Neutrophil (primary cell): ENCODE measurements around the gene ATG7.

Experiments
- H3K27ac ChIP-seq: fragments of 200-600 bp; sonication (generic); 2 replicates; pipeline ENCODE4 v1.5.1; 2016; ENCODE audit warnings: mild to moderate bottlenecking, moderate library complexity
- H3K27me3 ChIP-seq: fragments of 200-600 bp; sonication (generic); 2 replicates; pipeline ENCODE4 v1.6.0; 2016; ENCODE audit warnings: mild to moderate bottlenecking
- H3K36me3 ChIP-seq: fragments of 200-600 bp; sonication (generic); 2 replicates; pipeline ENCODE4 v1.5.1; 2017
- H3K4me1 ChIP-seq, 2 experiments: fragments of 200-600 bp in 1 of 2; sonication (generic) in 1 of 2; 1 replicate in 1 of 2; 2 replicates in 1 of 2; pipeline versions ENCODE4 v1.5.1 to v1.6.1; 2013 to 2016; ENCODE audit warnings: low read depth in 1 of 2, low read length in 1 of 2, mild to moderate bottlenecking in 1 of 2, moderate library complexity in 1 of 2; ENCODE audit not compliant: control insufficient read depth in 1 of 2, insufficient read depth in 1 of 2
- H3K4me3 ChIP-seq, 2 experiments: fragments of 200-600 bp in 1 of 2; sonication (generic) in 1 of 2; 1 replicate in 1 of 2; 2 replicates in 1 of 2; pipeline ENCODE4 v1.5.1; 2013 to 2016; ENCODE audit warnings: low read depth in 1 of 2, low read length in 1 of 2, mild to moderate bottlenecking in 1 of 2, moderate library complexity in 1 of 2
- H3K9me3 ChIP-seq: fragments of 200-600 bp; sonication (generic); 2 replicates; pipeline ENCODE4 v1.5.1; 2016
- TF ChIP-seq, protein P1 (sequence below): fragments of 200-600 bp; sonication (generic); IDR thresholded peaks from 2 replicates; pipeline ENCODE4 v1.5.1; 2016; ENCODE audit warnings: antibody characterized with exemption

The ATG7 gene

DNA sequence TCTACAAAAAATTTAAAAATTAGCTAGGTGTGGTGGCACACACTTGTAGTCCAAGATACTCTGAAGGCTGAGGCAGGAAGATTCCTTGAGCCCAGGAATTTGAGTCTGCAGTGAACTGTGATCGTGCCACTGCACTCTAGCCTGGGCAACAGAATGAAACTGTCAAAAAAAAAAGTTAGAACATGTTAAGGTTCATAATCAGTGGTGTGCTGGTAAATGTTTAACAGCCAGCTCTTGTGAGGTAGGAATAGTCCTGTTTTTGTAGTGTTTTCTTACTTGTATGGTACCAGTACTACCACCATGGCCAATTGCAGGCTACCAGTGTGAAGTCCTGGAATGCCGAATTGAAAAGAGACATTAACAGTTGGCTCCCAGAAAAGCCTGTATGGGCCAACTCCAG lies 50.7 kb downstream of the ATG7 start:
- TF ChIP-seq, protein P1, sequence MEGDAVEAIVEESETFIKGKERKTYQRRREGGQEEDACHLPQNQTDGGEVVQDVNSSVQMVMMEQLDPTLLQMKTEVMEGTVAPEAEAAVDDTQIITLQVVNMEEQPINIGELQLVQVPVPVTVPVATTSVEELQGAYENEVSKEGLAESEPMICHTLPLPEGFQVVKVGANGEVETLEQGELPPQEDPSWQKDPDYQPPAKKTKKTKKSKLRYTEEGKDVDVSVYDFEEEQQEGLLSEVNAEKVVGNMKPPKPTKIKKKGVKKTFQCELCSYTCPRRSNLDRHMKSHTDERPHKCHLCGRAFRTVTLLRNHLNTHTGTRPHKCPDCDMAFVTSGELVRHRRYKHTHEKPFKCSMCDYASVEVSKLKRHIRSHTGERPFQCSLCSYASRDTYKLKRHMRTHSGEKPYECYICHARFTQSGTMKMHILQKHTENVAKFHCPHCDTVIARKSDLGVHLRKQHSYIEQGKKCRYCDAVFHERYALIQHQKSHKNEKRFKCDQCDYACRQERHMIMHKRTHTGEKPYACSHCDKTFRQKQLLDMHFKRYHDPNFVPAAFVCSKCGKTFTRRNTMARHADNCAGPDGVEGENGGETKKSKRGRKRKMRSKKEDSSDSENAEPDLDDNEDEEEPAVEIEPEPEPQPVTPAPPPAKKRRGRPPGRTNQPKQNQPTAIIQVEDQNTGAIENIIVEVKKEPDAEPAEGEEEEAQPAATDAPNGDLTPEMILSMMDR = no peak
- no peaks in the 10 kb centered on the region for H3K27me3 ChIP-seq
- no peaks in the 10 kb centered on the region for H3K9me3 ChIP-seq
- no peak overlapping the region for H3K27ac ChIP-seq
- peaks cover 0 to 8% of the 10 kb centered on the region in 2 experiments for H3K4me1 ChIP-seq
- no peak overlapping the region for H3K4me3 ChIP-seq
- H3K36me3 ChIP-seq = peaks cover 99% of the 10 kb centered on the region

DNA sequence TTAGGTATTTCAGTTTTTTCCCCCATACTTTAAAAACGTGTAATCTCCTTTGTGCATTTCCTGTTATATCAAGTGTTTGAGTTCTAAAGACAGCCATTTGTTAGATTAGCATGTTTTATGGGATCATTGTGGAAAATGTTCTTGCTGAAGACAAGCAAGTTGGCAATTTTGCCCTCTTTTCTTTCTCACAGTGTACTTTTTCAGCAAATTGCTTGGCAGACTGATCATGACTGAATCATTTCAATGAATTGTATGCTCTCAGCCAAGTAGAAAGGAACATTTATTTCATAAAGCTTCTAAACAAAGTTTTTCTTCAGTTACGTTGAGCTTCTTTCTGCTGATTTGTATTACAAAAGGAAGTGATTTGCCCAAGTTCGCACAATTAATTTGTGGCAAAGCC lies 51.6 kb downstream of the ATG7 start:
- no peak overlapping the region for H3K4me3 ChIP-seq
- H3K27me3 ChIP-seq = no peaks in the 10 kb centered on the region
- H3K27ac ChIP-seq = no peak overlapping the region
- no peaks in the 10 kb centered on the region for H3K9me3 ChIP-seq
- H3K36me3 ChIP-seq = peaks cover 99% of the 10 kb centered on the region
- peaks cover 0 to under 1% of the 10 kb centered on the region in 2 experiments for H3K4me1 ChIP-seq
- TF ChIP-seq, protein P1 = no peak

DNA sequence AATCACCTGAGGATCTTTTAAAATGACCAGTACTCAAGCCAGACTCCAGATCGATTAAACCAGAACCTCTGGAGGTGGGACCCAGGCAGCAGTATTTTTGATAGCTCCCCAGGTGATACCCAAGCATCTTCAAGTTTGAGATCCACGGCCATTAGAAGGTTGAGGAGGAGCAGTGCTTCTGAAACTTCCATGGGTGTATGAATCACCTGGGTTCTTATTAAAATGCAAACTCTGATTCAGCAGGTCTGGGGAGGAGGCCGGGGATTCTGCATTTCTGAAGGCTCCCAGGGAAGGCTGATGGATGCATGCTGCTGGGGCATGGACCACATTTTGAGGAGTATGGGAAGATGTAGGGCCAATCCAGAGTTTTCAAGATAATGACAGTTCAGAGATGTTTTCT lies 55.4 kb downstream of the ATG7 start:
- TF ChIP-seq, protein P1 = no peak
- Histone ChIP-seq H3K27me3 (no peaks in the 10 kb centered on the region), H3K27ac (no peak overlapping the region), H3K4me1 (no peaks in the 10 kb centered on the region), H3K36me3 (peaks cover 99% of the 10 kb centered on the region), H3K9me3 (no peaks in the 10 kb centered on the region), H3K4me3 (no peak overlapping the region)

DNA sequence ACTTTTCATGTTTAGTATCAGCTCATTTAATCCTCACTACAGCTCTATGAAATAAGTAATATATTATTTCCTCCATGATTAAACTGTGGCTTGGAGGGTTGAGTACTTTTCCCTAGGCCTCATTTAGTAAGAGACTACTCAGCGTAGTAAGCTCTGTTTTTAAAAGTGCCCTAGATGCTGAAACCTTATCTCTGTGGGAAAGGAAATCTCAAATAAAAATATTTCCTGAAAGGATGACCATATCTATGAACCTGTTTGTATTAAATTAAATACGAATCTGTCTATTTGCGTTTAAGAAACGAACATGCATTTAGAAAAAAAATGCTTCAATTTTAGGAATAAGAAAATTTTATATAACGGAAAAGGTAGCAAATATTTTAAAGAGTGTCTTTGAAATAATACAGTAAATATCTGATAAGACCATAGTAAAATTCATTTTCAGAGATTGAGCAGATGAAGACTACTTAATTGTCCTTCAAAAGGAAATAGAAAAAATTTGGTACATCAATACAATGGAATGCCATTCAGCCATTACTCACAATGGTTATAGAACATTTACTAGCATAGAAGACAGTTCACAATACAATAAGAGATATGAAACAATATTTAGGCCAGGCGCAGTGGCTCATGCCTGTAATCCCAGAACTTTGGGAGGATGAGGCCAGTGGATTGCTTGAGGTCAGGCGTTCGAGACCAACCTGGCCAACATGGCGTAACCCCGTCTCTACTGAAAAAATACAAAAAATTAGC lies 56.2 kb downstream of the ATG7 start:
- TF ChIP-seq, protein P1 = no peak
- no peaks in the 10 kb centered on the region for H3K9me3 ChIP-seq
- H3K4me1 ChIP-seq = no peaks in the 10 kb centered on the region
- H3K4me3 ChIP-seq = no peak overlapping the region
- no peak overlapping the region for H3K27ac ChIP-seq
- peaks cover 99% of the 10 kb centered on the region for H3K36me3 ChIP-seq
- H3K27me3 ChIP-seq = no peaks in the 10 kb centered on the region

DNA sequence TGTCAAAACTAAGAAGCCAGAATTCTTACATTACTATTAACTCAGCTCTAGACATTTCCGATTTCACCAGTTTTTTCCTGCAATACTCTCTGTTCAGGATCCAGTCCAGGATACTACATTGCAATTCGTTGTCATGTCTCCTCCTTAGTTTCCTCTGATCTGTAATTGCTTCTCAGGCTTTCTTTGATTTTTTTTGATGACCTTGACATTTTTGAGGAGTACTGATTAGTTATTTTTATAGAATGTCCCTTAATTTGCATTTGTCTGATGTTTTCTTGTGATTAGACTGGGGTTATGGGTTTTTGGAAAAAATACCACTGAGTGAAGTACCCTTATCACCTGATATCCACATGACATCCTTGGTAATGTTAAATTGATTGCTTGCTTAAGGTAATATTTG lies 57.6 kb downstream of the ATG7 start:
- Histone ChIP-seq H3K9me3 (no peaks in the 10 kb centered on the region), H3K27ac (no peak overlapping the region), H3K4me1 (no peaks in the 10 kb centered on the region), H3K36me3 (peaks cover 97% of the 10 kb centered on the region), H3K4me3 (no peak overlapping the region), H3K27me3 (no peaks in the 10 kb centered on the region)
- TF ChIP-seq, protein P1 = no peak
